Measurements from ENCODE around the gene COPS6. TPM values are rescaled to one million over a fixed set of nuclear protein-coding genes. Genes with fewer than 3 reads are reported as not detected.

COPS6 gene
- 96.4 to 103 TPM (median 97.7 TPM) in 3 replicates for total RNA-seq

DNA sequence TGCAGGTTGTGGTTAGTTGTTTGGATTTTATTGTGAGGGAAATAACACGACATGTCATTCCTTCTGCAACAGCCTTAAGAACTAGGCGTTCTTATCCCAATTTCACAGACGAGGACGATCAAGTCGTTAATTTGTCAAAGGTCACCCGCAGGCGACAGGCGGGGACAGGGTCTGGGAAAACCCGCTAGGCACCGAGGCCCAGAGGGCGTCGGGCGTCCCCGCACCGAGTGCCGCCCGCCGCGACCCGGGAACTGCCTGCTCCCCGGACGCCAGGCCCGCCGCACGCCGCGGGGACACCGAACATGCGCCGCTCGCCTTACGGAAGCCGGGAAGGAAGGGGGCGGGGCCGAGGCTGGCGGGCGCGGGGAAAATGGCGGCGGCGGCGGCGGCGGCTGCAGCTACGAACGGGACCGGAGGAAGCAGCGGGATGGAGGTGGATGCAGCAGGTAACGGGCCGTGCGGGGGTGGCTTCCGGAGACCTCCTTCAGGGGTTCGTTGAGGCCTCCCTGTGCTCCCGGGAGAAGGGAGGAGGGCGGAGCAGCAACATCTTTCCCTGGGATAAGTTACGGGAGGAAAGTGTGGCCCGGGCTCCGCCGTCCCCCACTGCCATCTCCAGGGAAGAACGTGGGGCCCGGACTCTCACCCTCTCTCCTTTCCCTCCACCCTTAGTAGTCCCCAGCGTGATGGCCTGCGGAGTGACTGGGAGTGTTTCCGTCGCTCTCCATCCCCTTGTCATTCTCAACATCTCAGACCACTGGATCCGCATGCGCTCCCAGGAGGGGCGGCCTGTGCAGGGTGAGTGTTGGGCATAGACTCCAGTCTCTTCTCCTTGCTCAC lies at the start of gene COPS6:
Gene COPS6, plus strand, starts transcription at position 349 of the 837 bp plus-strand sequence. Its CDS starts 22 bp downstream, at position 371.
- DNase-seq (ENCODE audit: low spot score in 2 of 2, unreplicated experiment in 2 of 2): peak; percentile 83 to 91

DNA sequence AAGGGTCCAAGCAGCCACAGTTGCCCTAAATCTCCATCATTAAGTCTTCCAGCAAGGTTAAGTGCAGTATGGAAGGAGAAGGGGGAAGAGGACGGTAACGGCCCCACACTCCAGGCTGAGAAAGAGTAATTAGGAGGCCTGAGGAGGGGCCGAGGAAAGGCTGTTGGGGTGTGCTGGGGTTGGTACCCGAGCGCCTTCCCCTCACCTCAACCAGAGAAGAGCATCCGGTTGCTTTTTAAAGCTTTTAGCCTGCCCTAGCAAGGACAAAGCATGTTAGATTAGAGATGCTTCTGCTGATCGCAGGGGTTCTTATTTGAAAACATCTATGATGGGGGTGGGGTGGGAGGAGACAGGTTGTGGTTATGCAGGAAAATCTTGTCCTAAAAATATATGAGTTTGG lies 48.2 kb upstream of the COPS6 start:
- H3K27ac Mint-ChIP-seq: no peak overlapping the region
- DNase-seq (ENCODE audit: low spot score in 2 of 2, unreplicated experiment in 2 of 2): no peak

More for the DNA sequence above, at the start of gene COPS6:
- Mint-ChIP-seq H3K4me1 (peaks cover 17% of the 10 kb centered on the region), H3K9me3 (no peaks in the 10 kb centered on the region), H3K27me3 (ENCODE audit: low read depth) (no peaks in the 10 kb centered on the region), H3K36me3 (peaks cover 36% of the 10 kb centered on the region), H3K4me3 (peak within 1 kb of the TSS; percentile 92), H3K27ac (peak within 1 kb of the TSS; percentile 93)
- no peak for TF ChIP-seq CTCF (IDR thresholded peaks at IDR 0.05; ENCODE audit: unreplicated experiment)

GRCh38 chr7:100044718-100045117 lies 44.1 kb upstream of the COPS6 start:
- peaks cover 2% of the 10 kb centered on the region for H3K36me3 Mint-ChIP-seq
- no peaks in the 10 kb centered on the region for H3K9me3 Mint-ChIP-seq
- no peak overlapping the region for H3K27ac Mint-ChIP-seq
- no peak for DNase-seq (ENCODE audit: low spot score in 2 of 2, unreplicated experiment in 2 of 2)
- no peaks in the 10 kb centered on the region for H3K27me3 Mint-ChIP-seq (ENCODE audit: low read depth)
- no peak overlapping the region for H3K4me3 Mint-ChIP-seq
- TF ChIP-seq CTCF (IDR thresholded peaks at IDR 0.05; ENCODE audit: unreplicated experiment): no peak
- H3K4me1 Mint-ChIP-seq: peaks cover 8% of the 10 kb centered on the region

More for the DNA sequence above, 48.2 kb upstream of the COPS6 start:
- Mint-ChIP-seq H3K36me3 (peaks cover 23% of the 10 kb centered on the region), H3K4me1 (peaks cover 6% of the 10 kb centered on the region), H3K27me3 (ENCODE audit: low read depth) (no peaks in the 10 kb centered on the region), H3K4me3 (no peak overlapping the region), H3K9me3 (no peaks in the 10 kb centered on the region)
- no peak for TF ChIP-seq CTCF (IDR thresholded peaks at IDR 0.05; ENCODE audit: unreplicated experiment)

DNA sequence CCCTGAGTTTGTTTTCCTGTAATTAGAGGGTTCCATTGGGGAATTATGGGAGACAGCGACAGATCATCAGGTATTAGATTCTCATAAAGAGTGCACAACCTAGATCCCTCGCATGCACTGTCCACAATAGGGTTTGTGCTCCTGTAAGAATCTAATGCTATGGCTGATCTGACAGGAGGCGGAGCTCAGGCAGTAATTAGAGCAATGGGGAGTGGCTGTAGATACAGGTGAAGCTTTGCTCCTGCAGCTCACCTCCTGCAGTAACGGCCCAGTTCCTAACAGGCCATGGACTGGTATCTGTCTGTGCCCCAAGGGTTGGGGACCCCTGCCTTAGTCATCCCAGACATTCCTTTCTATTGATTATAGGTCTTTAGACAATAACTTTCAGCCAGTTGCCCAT lies 40.1 kb upstream of the COPS6 start:
- H3K27me3 Mint-ChIP-seq (ENCODE audit: low read depth): no peaks in the 10 kb centered on the region
- no peak for TF ChIP-seq CTCF (IDR thresholded peaks at IDR 0.05; ENCODE audit: unreplicated experiment)
- H3K4me3 Mint-ChIP-seq: peak overlapping the region; percentile 89
- H3K9me3 Mint-ChIP-seq: no peaks in the 10 kb centered on the region
- DNase-seq (ENCODE audit: low spot score in 2 of 2, unreplicated experiment in 2 of 2): no peak
- peak overlapping the region; percentile 98 for H3K27ac Mint-ChIP-seq
- H3K36me3 Mint-ChIP-seq: peaks cover 5% of the 10 kb centered on the region
- peaks cover 15% of the 10 kb centered on the region for H3K4me1 Mint-ChIP-seq

DNA sequence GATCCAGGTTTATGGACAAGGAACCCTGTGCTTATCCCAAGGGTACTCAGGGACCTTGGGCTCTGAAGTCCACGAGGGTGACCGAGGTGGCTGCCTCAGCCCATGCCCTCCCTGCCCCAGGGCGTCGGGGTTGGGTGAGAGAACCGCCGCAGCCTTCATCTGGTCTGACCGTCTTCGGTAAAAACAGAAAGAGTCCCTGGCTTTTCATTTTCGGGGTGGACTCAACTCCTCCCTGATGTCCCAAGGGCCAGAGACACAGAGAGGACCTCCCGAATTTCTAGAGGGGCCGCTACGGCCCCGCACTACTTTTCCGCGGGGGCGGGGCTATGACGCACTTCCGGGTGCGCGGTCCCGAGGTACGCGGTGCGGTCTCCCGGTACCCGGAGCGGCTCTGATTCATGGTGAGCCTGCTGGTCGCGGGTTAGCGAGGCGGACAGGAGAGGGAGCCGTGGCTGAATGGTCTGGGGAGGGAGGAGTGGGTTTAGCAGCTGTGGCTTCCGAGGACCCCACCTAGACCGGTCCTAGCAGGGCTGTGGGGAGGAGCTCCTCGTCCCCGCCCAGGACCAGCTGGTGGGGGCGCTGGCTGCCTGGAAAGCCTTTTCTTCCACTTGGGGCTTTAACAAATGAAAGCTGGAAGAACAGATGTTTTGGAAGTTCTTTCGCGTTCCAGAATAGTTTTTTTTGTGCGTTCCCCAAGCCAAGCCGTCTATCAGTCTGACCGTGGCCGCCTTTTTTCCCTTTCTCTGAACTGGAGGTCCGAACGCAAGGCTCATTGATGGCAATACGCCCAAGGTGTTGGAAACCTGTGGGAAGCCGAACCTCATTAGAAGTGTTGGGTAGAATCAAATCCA lies 39.1 kb upstream of the COPS6 start, which contains the start of gene ZSCAN21:
Gene ZSCAN21, plus strand, starts transcription at position 334 of the 851 bp plus-strand sequence. CDS start 7,233 bp downstream, outside the sequence.
- Mint-ChIP-seq H3K27me3 (ENCODE audit: low read depth) (no peaks in the 10 kb centered on the region), H3K4me1 (peaks cover 15% of the 10 kb centered on the region), H3K36me3 (peaks cover 4% of the 10 kb centered on the region)

More for the DNA sequence above, 39.1 kb upstream of the COPS6 start, which contains the start of gene ZSCAN21:
- Mint-ChIP-seq H3K27ac (peak within 1 kb of the TSS; percentile 98), H3K4me3 (peak within 1 kb of the TSS; percentile 89), H3K9me3 (no peaks in the 10 kb centered on the region)
- TF ChIP-seq CTCF (IDR thresholded peaks at IDR 0.05; ENCODE audit: unreplicated experiment): no peak
- peak; percentile 70 to 85 for DNase-seq (ENCODE audit: low spot score in 2 of 2, unreplicated experiment in 2 of 2)

Data from mesothelial cell of epicardium (in vitro differentiated cells).